GM12878 (cell line): ENCODE results near the gene IGFLR1. TPM values are rescaled to one million over a fixed set of nuclear protein-coding genes. Genes with fewer than 3 reads are reported as not detected.

Experiments used
- CEBPB ChIP-seq, 2 experiments: fragments of 150-350 bp in 1 of 2; IDR thresholded peaks; 2 replicates each; pipeline ENCODE4 v1.6.1; 2012 to 2014; ENCODE audit warnings: low read depth in 2 of 2, low read length in 2 of 2, borderline replicate concordance in 1 of 2, inconsistent platforms in 1 of 2
- CHD1 ChIP-seq: IDR thresholded peaks from 2 replicates; pipeline ENCODE4 v1.6.1; 2012; ENCODE audit warnings: low read depth, low read length, improper control_type of control experiment
- CREB1 ChIP-seq: IDR thresholded peaks from 2 replicates; pipeline ENCODE4 v1.6.1; 2012; ENCODE audit warnings: low read depth, mild to moderate bottlenecking, inconsistent platforms
- ESRRA ChIP-seq: IDR thresholded peaks from 2 replicates; pipeline ENCODE4 v1.6.1; 2012; ENCODE audit warnings: mild to moderate bottlenecking, low read length, improper control_type of control experiment
- HDGF ChIP-seq: fragments of 450-650 bp; IDR thresholded peaks from 2 replicates; pipeline ENCODE4 v1.6.1; 2016; ENCODE audit warnings: antibody characterized with exemption
- MTA2 ChIP-seq: fragments of 450-650 bp; IDR thresholded peaks from 2 replicates; pipeline ENCODE4 v1.6.1; 2016; ENCODE audit warnings: low read depth, mild to moderate bottlenecking, moderate library complexity
- MXI1 ChIP-seq: fragments of 150-350 bp; IDR thresholded peaks from 2 replicates; pipeline ENCODE4 v1.6.1; 2011; ENCODE audit warnings: low read depth, mild to moderate bottlenecking, inconsistent platforms, low read length, improper control_type of control experiment
- NFYB ChIP-seq: IDR thresholded peaks from 2 replicates; pipeline ENCODE4 v1.6.1; 2011; ENCODE audit warnings: low read depth, mild to moderate bottlenecking, low read length, improper control_type of control experiment, moderate library complexity; ENCODE audit not compliant: insufficient read depth
- NR2C1 ChIP-seq: fragments of 450-650 bp; IDR thresholded peaks from 2 replicates; pipeline ENCODE4 v1.6.1; 2017; ENCODE audit warnings: antibody characterized with exemption, mild to moderate bottlenecking, moderate library complexity
- PAX5 ChIP-seq: IDR thresholded peaks from 2 replicates; pipeline ENCODE4 v1.6.1; 2011; ENCODE audit warnings: low read depth, low read length, borderline replicate concordance
- STAT3 ChIP-seq: IDR thresholded peaks from 2 replicates; pipeline ENCODE4 v1.6.1; 2011; ENCODE audit warnings: low read depth, low read length, improper control_type of control experiment
- TCF7 ChIP-seq: IDR thresholded peaks from 2 replicates; pipeline ENCODE4 v1.6.1; 2014; ENCODE audit warnings: antibody characterized with exemption, borderline replicate concordance
- WRNIP1 ChIP-seq: IDR thresholded peaks from 2 replicates; pipeline ENCODE4 v1.6.1; 2011; ENCODE audit warnings: low read depth, low read length, improper control_type of control experiment, borderline replicate concordance
- YBX1 ChIP-seq: fragments of 450-650 bp; IDR thresholded peaks from 2 replicates; pipeline ENCODE4 v1.6.1; 2016; ENCODE audit warnings: antibody characterized with exemption
- ZNF274 ChIP-seq: IDR thresholded peaks from one replicate; pipeline ENCODE4 v1.8.0; 2011; ENCODE audit not compliant: insufficient read length, insufficient read depth
- polyA plus RNA-seq, 11 experiments: library from polyadenylated mRNA; depleted of rRNA in 4 of 11; unstranded in 6 of 11; stranded (reverse) in 5 of 11; fragments of >200 nt; fragmentation: Nextera tagmentation in 4 of 11; fragmentation: Illumina TruSeq in 1 of 11; extraction: Ambion mirVana in 4 of 11; extraction: Trizol in 1 of 11; gene quantifications; 1 replicate in 1 of 11; 2 replicates in 10 of 11; pipeline versions ENCODE4 v1.2.1 to v1.2.3, GENCODE V29; 2011 to 2016; ENCODE audit warnings: inconsistent platforms in 2 of 11, missing spikeins in 2 of 11, low read depth in 1 of 11
- total RNA-seq, 4 experiments: library from RNA; depleted of rRNA in 3 of 4; stranded (reverse); fragments of >200 nt in 3 of 4; fragmentation: Illumina TruSeq in 1 of 4; extraction: Trizol in 1 of 4; gene quantifications; 2 replicates each; pipeline versions ENCODE4 v1.2.1 to v1.2.3, GENCODE V29; 2013 to 2021
- TF ChIP-seq, protein P1 (sequence below): fragments of 450-650 bp; formaldehyde crosslinking; IDR thresholded peaks from 2 replicates; pipeline ENCODE4 v1.4.0; 2022; ENCODE audit warnings: mild to moderate bottlenecking, moderate library complexity
- TF ChIP-seq, protein P2 (sequence below): IDR thresholded peaks from 2 replicates; pipeline ENCODE4 v1.6.1; 2012; ENCODE audit warnings: low read depth, low read length, improper control_type of control experiment
- TF ChIP-seq, protein P3 (sequence below): IDR thresholded peaks from 2 replicates; pipeline ENCODE4 v1.6.1; 2011; ENCODE audit warnings: borderline replicate concordance, low read depth, mild to moderate bottlenecking, moderate library complexity, low read length; ENCODE audit not compliant: insufficient read depth, poor library complexity, severe bottlenecking
- TF ChIP-seq, protein P4 (sequence below): IDR thresholded peaks from 2 replicates; pipeline ENCODE4 v1.6.1; 2011; ENCODE audit warnings: borderline replicate concordance, low read depth, mild to moderate bottlenecking, moderate library complexity, mixed read lengths, low read length; ENCODE audit not compliant: insufficient read depth; ENCODE audit errors: extremely low read length

IGFLR1 gene
- total and polyA plus RNA-seq, 10 of the 15 experiments (the other 5 are each of a cell fraction or from before 2014, with no cell fraction given) = 2.5 to 39.9 (median 24.8) TPM

DNA sequence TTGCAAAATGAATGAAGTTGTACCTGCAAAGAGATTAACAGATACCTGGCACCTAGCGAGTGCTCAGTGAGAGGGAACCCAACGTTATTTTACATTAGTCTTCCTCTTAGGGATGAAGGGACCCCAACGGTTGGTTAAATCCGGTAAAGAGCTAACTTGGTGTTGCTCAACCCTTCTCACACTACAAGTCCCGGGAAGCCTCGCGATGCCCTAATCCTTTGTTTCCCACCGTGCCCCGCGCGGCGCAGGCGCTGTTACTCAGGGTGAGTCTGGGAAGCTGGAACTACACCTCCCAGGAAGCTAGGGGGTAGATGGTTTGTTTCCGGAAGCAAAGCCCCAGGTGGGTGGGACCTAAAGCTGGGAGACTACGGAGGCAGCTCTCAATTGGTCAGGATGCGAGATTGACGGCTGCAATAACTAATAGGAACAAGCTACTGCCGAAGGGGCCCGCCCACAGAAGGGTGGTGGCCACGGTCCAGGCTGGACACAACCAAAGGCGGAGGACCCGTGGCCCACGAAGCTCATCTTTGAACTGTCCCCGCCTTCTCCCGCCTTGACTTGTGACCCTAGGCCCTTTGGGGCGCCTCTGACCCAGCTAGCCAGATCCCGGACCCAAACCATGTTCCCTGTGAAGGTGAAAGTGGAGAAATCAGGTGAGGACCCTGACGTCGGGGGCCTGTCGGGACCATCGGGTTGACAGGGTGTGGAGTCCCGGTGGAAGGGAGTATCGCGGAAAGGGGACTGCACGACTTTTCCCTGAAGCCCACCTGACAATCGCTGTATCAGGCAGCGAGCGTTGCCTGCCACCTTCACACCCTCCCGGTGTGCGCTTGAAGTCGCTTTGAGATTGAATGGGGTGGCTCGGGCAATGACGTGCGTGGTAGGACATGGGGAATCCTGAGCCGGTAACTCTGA lies 6.1 kb upstream of the IGFLR1 start, which contains the start of gene LIN37 (continued):
- TF ChIP-seq, protein P1, sequence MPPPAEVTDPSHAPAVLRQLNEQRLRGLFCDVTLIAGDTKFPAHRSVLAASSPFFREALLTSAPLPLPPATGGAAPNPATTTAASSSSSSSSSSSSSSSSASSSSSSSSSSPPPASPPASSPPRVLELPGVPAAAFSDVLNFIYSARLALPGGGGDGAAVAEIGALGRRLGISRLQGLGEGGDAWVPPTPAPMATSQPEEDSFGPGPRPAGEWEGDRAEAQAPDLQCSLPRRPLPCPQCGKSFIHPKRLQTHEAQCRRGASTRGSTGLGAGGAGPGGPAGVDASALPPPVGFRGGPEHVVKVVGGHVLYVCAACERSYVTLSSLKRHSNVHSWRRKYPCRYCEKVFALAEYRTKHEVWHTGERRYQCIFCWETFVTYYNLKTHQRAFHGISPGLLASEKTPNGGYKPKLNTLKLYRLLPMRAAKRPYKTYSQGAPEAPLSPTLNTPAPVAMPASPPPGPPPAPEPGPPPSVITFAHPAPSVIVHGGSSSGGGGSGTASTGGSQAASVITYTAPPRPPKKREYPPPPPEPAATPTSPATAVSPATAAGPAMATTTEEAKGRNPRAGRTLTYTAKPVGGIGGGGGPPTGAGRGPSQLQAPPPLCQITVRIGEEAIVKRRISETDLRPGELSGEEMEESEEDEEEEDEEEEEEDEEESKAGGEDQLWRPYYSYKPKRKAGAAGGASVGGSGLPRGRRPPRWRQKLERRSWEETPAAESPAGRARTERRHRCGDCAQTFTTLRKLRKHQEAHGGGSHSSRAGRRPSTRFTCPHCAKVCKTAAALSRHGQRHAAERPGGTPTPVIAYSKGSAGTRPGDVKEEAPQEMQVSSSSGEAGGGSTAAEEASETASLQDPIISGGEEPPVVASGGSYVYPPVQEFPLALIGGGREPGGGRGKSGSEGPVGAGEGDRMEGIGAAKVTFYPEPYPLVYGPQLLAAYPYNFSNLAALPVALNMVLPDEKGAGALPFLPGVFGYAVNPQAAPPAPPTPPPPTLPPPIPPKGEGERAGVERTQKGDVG (CRISPR knock-in tag) = no peak
- TF ChIP-seq TCF7 = no peak
- TF ChIP-seq, protein P2, sequence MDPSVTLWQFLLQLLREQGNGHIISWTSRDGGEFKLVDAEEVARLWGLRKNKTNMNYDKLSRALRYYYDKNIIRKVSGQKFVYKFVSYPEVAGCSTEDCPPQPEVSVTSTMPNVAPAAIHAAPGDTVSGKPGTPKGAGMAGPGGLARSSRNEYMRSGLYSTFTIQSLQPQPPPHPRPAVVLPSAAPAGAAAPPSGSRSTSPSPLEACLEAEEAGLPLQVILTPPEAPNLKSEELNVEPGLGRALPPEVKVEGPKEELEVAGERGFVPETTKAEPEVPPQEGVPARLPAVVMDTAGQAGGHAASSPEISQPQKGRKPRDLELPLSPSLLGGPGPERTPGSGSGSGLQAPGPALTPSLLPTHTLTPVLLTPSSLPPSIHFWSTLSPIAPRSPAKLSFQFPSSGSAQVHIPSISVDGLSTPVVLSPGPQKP = peak; percentile 86
- TF ChIP-seq ESRRA = peak; percentile 74; the same call in 1 of the 2 replicates
- no peak for TF ChIP-seq YBX1
- peak; percentile 95 for TF ChIP-seq NR2C1
- TF ChIP-seq, protein P3, sequence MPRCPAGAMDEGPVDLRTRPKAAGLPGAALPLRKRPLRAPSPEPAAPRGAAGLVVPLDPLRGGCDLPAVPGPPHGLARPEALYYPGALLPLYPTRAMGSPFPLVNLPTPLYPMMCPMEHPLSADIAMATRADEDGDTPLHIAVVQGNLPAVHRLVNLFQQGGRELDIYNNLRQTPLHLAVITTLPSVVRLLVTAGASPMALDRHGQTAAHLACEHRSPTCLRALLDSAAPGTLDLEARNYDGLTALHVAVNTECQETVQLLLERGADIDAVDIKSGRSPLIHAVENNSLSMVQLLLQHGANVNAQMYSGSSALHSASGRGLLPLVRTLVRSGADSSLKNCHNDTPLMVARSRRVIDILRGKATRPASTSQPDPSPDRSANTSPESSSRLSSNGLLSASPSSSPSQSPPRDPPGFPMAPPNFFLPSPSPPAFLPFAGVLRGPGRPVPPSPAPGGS = no peak
- no peak for TF ChIP-seq WRNIP1
- no peak for TF ChIP-seq CHD1
- TF ChIP-seq NFYB = peak; percentile 89
- 0 out of 2 replicates have a peak, but pooled peaks have one; percentile 13 for TF ChIP-seq PAX5
- TF ChIP-seq CEBPB (IDR thresholded peaks at IDR 0.05; ENCODE audit: borderline replicate concordance in 1 of 2, low read depth in 2 of 2, low read length in 2 of 2) = peak in 1 of 2 experiments; percentile 87; a peak in 2 of 4 replicates
- no peak for TF ChIP-seq HDGF
- peak; percentile 34; the same call in 1 of the 2 replicates for TF ChIP-seq MXI1
- TF ChIP-seq, protein P4, sequence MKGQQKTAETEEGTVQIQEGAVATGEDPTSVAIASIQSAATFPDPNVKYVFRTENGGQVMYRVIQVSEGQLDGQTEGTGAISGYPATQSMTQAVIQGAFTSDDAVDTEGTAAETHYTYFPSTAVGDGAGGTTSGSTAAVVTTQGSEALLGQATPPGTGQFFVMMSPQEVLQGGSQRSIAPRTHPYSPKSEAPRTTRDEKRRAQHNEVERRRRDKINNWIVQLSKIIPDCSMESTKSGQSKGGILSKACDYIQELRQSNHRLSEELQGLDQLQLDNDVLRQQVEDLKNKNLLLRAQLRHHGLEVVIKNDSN = no peak
- TF ChIP-seq ZNF274 = no peak
- no peak for TF ChIP-seq MTA2
- no peak for TF ChIP-seq STAT3
- peak; percentile 90 for TF ChIP-seq CREB1
